OCI-LY7 (cell line): ENCODE measurements around the gene MYL11. TPM values are rescaled to one million over a fixed set of nuclear protein-coding genes. Genes with fewer than 3 reads are reported as not detected.

ENCODE experiments used
- BruUV-seq: library from RNA; stranded (reverse); fragments of 400-500 nt; replicated peaks from 2 replicates; lab custom pipeline; 2021; lab: Mats Ljungman, UMichigan
- CTCF ChIA-PET: fragments of 300-600 bp; sonication (Branson Sonifier 250); formaldehyde crosslinking; loops from one replicate; lab custom pipeline; 2022; ENCODE audit warnings: antibody characterized with exemption; ENCODE audit not compliant: unreplicated experiment; lab: Charles Lee
- POLR2A ChIA-PET: fragments of 300-600 bp; sonication (Branson Sonifier 250); formaldehyde crosslinking; loops from one replicate; lab custom pipeline; 2022; ENCODE audit warnings: antibody characterized with exemption; lab: Charles Lee
- DNase-seq: peaks from one replicate; pipeline ENCODE4 v3.0.0-alpha.2; 2015; ENCODE audit warnings: low spot score
- H2AFZ ChIP-seq: fragments of 200-600 bp; sonication (generic), shearing (Covaris generic); 2 replicates; pipeline ENCODE4 v1.6.1; 2014; ENCODE audit warnings: mild to moderate bottlenecking, antibody characterized with exemption, low read length, moderate library complexity
- H3K27ac ChIP-seq: fragments of 200-600 bp; sonication (generic); 2 replicates; pipeline ENCODE4 v1.5.1; 2014; ENCODE audit warnings: mixed run types, low read depth, mild to moderate bottlenecking, moderate library complexity, low read length, inconsistent platforms; ENCODE audit not compliant: poor library complexity, severe bottlenecking
- H3K36me3 ChIP-seq: fragments of 200-600 bp; sonication (generic); 2 replicates; pipeline ENCODE4 v1.6.1; 2014; ENCODE audit warnings: mild to moderate bottlenecking, antibody characterized with exemption, low read length, moderate library complexity, mixed read lengths; ENCODE audit not compliant: insufficient read depth
- H3K4me1 ChIP-seq: fragments of 200-600 bp; sonication (generic); 2 replicates; pipeline ENCODE4 v1.5.1; 2014; ENCODE audit warnings: mild to moderate bottlenecking, low read length; ENCODE audit not compliant: insufficient read depth, poor library complexity, severe bottlenecking
- H3K4me2 ChIP-seq: fragments of 200-600 bp; sonication (generic); 2 replicates; pipeline ENCODE4 v1.6.1; 2014; ENCODE audit warnings: mild to moderate bottlenecking, low read length
- H3K4me3 ChIP-seq: fragments of 200-600 bp; sonication (generic); 2 replicates; pipeline ENCODE4 v1.5.1; 2014; ENCODE audit warnings: mild to moderate bottlenecking, low read depth, low read length; ENCODE audit not compliant: poor library complexity, severe bottlenecking
- H3K79me2 ChIP-seq: fragments of 200-600 bp; sonication (generic); 2 replicates; pipeline ENCODE4 v1.6.1; 2016; ENCODE audit warnings: low read depth, mild to moderate bottlenecking, low read length, moderate library complexity, mixed read lengths; ENCODE audit not compliant: insufficient read depth
- H3K9me2 ChIP-seq: fragments of 200-600 bp; sonication (generic); 2 replicates; pipeline ENCODE4 v1.6.1; 2016; ENCODE audit warnings: mild to moderate bottlenecking, low read length, mixed read lengths; ENCODE audit not compliant: insufficient read depth
- H3K9me3 ChIP-seq: fragments of 200-600 bp; sonication (generic); 2 replicates; pipeline ENCODE4 v1.6.1; 2014; ENCODE audit warnings: mild to moderate bottlenecking, mixed run types, low read length, mixed read lengths
- H4K20me1 ChIP-seq: fragments of 200-600 bp; sonication (generic); 2 replicates; pipeline ENCODE4 v1.6.1; 2014; ENCODE audit warnings: mild to moderate bottlenecking, antibody characterized with exemption, low read length, moderate library complexity, mixed read lengths; ENCODE audit not compliant: insufficient read depth
- EZH2phosphoT487 ChIP-seq: fragments of 200-600 bp; sonication (generic); IDR thresholded peaks from 2 replicates; pipeline ENCODE4 v1.6.1; 2018; ENCODE audit warnings: low read depth, borderline replicate concordance, mild to moderate bottlenecking, mixed run types, antibody characterized with exemption, low read length, moderate library complexity, mixed read lengths
- intact Hi-C: fragments of 100-400 bp; cut with micrococcal nuclease; formaldehyde crosslinking; loops from one replicate; pipeline ENCODE4 v1.10.0; 2022; ENCODE audit not compliant: unreplicated experiment
- total RNA-seq, 2 experiments: library from RNA; depleted of rRNA in 1 of 2; stranded (reverse); fragments of >200 nt in 1 of 2; shearing (Covaris generic) in 1 of 2; gene quantifications; 2 replicates each; pipeline ENCODE4 v1.2.3, GENCODE V29; 2014 to 2022
- TF ChIP-seq, protein P1 (sequence below): fragments of 200-600 bp; sonication (generic); conservative IDR thresholded peaks from 2 replicates; pipeline ENCODE4 v1.5.1; 2014; ENCODE audit warnings: mild to moderate bottlenecking, antibody characterized with exemption, low read length, moderate library complexity, mixed read lengths

The MYL11 gene
- total RNA-seq, 2 experiments from 2014 or later: 3.2 to 3.9 TPM

DNA sequence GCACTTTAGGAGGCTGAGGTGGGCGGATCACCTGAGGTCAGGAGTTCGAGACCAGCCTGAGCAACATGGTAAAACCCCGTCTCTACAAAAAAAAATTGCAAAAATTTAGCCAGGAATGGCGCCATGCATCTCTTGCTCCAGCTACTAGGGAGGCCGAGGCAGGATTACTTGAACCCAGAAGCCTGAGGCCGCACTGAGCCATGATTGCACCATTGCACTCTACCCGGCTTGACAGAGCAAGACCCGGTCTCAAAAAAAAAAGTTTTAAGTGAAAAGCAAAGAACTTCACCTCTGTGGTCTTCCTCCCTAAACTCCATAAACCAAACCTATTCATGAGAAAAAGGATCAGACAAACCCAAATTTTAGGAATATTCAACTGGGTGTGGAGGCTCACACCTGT lies 26.5 kb upstream of the MYL11 start:
- H3K36me3 ChIP-seq: peaks cover 43% of the 10 kb centered on the region
- ChIA-PET CTCF (no interaction called here), POLR2A (no interaction called here)
- H2AFZ ChIP-seq: no peak overlapping the region
- peak overlapping the region; percentile 98 for H3K27ac ChIP-seq
- no TSS peak for BruUV-seq
- intact Hi-C loops: no loop called here
- DNase-seq: no peak
- peak overlapping the region; percentile 34 for H3K4me2 ChIP-seq
- H3K4me3 ChIP-seq: no peak overlapping the region
- no peaks in the 10 kb centered on the region for H3K9me2 ChIP-seq
- peaks cover 94% of the 10 kb centered on the region for H3K4me1 ChIP-seq
- no peak for TF ChIP-seq EZH2phosphoT487
- TF ChIP-seq, protein P1, sequence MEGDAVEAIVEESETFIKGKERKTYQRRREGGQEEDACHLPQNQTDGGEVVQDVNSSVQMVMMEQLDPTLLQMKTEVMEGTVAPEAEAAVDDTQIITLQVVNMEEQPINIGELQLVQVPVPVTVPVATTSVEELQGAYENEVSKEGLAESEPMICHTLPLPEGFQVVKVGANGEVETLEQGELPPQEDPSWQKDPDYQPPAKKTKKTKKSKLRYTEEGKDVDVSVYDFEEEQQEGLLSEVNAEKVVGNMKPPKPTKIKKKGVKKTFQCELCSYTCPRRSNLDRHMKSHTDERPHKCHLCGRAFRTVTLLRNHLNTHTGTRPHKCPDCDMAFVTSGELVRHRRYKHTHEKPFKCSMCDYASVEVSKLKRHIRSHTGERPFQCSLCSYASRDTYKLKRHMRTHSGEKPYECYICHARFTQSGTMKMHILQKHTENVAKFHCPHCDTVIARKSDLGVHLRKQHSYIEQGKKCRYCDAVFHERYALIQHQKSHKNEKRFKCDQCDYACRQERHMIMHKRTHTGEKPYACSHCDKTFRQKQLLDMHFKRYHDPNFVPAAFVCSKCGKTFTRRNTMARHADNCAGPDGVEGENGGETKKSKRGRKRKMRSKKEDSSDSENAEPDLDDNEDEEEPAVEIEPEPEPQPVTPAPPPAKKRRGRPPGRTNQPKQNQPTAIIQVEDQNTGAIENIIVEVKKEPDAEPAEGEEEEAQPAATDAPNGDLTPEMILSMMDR: no peak
- no peaks in the 10 kb centered on the region for H4K20me1 ChIP-seq
- H3K79me2 ChIP-seq: peaks cover 29% of the 10 kb centered on the region; the same call in 1 of the 2 replicates
- no peaks in the 10 kb centered on the region for H3K9me3 ChIP-seq

DNA sequence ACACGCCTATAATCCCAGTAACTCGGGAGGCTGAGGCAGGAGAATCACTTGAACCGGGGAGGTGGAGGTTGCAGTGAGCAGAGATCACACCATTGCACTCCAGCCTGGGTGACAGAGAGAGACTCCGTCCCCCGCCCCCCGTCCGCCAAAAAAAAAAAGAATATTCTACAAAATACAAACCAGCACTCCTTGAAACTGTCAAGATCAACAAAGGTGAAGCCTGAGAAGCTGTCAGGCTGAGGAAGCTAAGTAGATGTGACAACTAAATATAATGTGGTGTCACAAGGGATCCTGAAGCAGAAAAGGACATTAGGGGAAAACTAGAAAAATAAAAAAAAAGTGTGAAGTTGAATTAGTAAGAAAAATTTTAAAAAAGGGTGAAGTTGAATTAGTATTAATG lies 25.7 kb upstream of the MYL11 start:
- Histone ChIP-seq H3K9me2 (no peaks in the 10 kb centered on the region), H3K79me2 (peaks cover 35% of the 10 kb centered on the region), H3K9me3 (no peaks in the 10 kb centered on the region), H3K27ac (peak overlapping the region; percentile 98), H3K4me2 (peak overlapping the region; percentile 72), H3K4me3 (peak overlapping the region; percentile 56), H3K4me1 (peaks cover 98% of the 10 kb centered on the region), H4K20me1 (no peaks in the 10 kb centered on the region), H2AFZ (no peak overlapping the region), H3K36me3 (peaks cover 51% of the 10 kb centered on the region)
- TF ChIP-seq, protein P1: no peak
- TF ChIP-seq EZH2phosphoT487: no peak
- BruUV-seq: no TSS peak
- POLR2A ChIA-PET: interaction anchor here (0.6 to 4.5 kb wide), 2 partner anchors 22 to 82 kb away, joined by 3 to 21 read pairs; partner anchors contain the start of gene TBC1D10B
- DNase-seq: peak; percentile 50
- intact Hi-C loops: no loop called here
- CTCF ChIA-PET: no interaction called here

DNA sequence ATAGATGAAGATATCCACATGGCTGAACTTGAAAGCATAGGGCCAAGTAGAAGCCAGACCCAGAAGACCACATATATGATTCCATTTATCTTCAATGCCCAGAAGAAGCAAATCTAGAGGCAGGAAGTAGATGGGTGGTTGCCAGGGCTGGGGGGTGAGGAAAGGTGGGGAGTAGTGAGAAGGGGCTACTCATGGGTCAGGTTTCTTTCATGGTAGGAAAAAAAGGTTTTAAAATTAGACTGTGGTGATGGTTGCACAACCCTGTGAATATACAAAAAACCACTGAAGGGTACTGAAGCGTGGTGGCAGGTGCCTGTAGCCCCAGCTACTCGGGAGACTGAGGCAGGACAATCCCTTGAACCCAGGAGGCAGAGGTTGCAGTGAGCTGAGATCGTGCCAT lies 24.9 kb upstream of the MYL11 start:
- BruUV-seq: no TSS peak
- POLR2A ChIA-PET: interaction anchor here (0.6 to 4.5 kb wide), 4 partner anchors 22 to 270 kb away, joined by 3 to 21 read pairs (median 4); partner anchors contain the start of genes TBC1D10B, ZNF48 and ZNF771
- Histone ChIP-seq H3K27ac (peak overlapping the region; percentile 98), H2AFZ (no peak overlapping the region), H3K79me2 (peaks cover 37% of the 10 kb centered on the region), H3K9me3 (no peaks in the 10 kb centered on the region), H3K4me3 (peak overlapping the region; percentile 56), H4K20me1 (no peaks in the 10 kb centered on the region), H3K36me3 (peaks cover 54% of the 10 kb centered on the region), H3K4me2 (peak overlapping the region; percentile 72), H3K4me1 (peaks cover 94% of the 10 kb centered on the region), H3K9me2 (no peaks in the 10 kb centered on the region)
- DNase-seq: peak; percentile 95
- CTCF ChIA-PET: interaction anchor here (0.6 to 1.2 kb wide), 2 partner anchors 8 to 21 kb away, joined by 3 to 4 read pairs; no protein-coding TSS in a partner anchor
- TF ChIP-seq, protein P1: no peak
- no peak for TF ChIP-seq EZH2phosphoT487
- intact Hi-C loops: loop anchor here (10.0 kb wide), 1 partner anchor 285 kb away; the partner anchor contains the start of gene ALDOA
